T-helper 2 cell (primary cell): ENCODE results near the gene MCOLN2.

Source experiments
- DNase-seq, 5 experiments: peaks; one replicate each; pipeline versions ENCODE4 v3.0.0 to v3.0.0-alpha.2; 2012 to 2022

Gene MCOLN2

DNA sequence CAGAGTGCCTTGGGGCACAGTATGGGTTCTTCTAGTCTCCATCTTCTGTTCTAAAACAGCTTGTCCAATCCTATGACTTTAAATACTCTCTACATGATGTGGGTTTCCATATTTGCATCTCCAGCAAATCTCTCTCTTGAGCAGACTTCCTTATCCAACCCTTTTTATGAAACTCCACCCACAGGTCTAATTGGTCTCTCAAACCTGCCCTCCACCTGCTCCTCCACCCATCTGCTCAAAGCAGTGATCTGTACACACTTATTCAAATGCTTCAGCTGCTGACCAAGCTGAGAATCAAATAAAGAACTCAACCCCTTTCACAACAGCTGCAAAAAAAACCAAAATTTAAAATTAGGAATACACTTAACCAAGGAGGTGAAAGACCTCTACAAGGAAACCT is 11.5 kb downstream of the MCOLN2 start:
- no peak for DNase-seq

GRCh38 chr1:84982395-84982794 is 14.5 kb downstream of the MCOLN2 start:
- DNase-seq = no peak

DNA sequence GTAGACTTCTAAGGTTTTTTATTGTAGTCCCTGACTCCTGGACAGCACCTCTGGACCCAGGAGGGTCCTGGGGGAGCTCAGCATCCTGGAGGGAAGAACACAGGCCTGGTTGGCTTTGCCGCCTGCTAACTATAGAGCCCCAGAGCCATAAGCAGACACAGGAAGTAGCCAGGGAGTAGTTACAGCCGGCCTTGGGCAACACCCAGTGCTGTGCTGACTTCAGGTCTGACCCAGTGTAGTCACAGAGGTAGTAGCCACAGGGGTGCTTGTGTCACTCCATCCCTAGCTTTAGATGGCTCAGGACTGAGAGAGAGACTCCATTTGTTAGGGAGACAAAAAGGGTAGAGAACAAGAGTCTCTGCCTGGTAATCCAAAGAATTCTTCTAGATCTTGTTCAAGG is 21.9 kb downstream of the MCOLN2 start:
- DNase-seq = no peak

DNA sequence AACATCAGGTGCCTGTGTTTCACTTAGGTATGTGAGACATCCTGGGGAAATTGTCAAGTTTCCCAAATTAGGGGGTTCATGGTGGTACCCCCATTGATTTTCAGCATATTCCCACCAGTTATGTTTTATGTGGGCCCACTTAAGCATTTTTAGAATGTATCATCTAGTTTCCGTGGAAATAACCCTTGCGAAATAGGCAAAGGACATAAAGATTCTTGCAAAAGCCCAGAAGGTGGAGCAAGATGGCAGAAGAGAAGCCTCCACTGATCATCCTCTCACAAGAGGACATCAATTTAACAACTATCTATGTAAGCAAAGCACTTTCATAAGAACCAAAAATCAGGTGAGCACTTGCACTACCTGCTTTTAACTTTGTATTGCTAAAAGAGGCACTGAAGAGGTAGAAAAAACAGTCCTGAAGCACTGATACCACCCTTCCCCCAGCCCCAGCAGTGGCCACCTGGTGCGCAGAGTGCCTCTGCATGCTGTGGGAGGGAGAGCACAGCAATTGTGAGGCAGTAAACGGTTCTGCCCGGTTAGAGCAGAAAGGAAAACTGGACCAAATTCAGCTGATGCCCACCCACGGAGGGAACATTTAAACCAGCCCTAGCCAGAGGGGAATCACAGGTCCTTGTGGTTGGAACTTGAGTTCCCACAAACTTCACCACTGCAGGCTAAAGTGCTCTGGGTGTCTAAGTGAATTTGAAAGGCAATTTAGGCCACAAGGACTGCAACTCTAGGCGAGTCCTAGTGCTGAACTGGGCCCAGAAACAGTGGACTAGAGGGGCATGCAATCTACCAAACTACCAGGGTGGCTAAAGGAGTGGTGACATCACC is 23.2 kb downstream of the MCOLN2 start:
- no peak for DNase-seq

DNA sequence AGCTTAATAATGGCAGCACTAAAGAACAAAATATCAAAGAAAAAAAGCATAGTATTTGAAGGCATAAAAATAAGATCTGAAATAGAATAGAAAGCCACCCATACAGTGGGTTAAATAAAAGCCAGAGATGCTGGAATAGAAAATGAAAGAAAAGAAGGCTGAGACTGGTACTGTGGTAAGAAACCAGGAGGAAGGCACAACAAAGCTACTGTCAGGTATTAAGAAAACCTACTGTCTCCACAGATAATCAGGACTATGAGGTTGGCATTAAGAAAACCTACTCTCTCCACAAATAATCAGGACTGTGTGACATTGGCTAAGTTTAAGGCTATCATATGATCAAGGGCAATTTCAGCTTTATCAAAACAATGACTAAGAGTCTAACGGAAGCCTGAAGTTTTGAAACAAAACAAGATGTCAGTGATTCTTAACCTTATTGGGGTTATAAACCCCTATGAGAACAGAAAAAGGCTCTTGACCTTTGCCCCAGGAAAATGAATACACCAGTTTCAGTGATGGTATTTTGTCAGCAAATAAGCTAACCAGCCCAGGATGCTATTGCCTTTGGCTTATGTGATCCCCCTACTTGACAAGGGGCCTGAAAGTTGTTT is 24.4 kb downstream of the MCOLN2 start:
- peak in 1 of 5 experiments; percentile 66 for DNase-seq

- DNase-seq = peak in 1 of 5 experiments; percentile 77
Observed at GRCh38 chr1:84971957-84972356, 25.0 kb downstream of the MCOLN2 start.

GRCh38 chr1:84969489-84970250 is 27.2 kb downstream of the MCOLN2 start:
- DNase-seq = peak in 2 of 5 experiments; percentile 13 to 94

DNA sequence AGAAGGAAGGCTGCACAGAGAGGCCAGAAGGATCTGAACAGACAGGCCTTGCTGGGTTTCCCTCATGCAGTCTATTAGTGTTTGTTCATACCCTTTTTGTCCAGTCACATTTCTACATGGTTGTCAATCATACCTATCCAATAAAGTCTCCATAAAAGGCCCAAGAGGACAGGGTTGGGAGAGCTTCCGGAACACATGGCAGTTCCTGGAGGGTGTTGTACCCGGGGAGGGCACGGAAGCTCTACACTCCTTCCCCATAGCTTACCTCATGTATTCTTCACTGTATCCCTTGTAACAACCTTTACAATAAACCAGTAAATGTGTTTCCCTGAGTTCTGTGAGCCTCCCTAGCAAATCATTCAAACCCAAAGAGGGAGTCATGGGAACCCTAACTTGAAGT is 28.0 kb downstream of the MCOLN2 start:
- no peak for DNase-seq

GRCh38 chr1:84968101-84968500 is 28.8 kb downstream of the MCOLN2 start:
- DNase-seq = no peak

- DNase-seq = no peak
Observed at GRCh38 chr1:84967666-84968065, 29.2 kb downstream of the MCOLN2 start.

DNA sequence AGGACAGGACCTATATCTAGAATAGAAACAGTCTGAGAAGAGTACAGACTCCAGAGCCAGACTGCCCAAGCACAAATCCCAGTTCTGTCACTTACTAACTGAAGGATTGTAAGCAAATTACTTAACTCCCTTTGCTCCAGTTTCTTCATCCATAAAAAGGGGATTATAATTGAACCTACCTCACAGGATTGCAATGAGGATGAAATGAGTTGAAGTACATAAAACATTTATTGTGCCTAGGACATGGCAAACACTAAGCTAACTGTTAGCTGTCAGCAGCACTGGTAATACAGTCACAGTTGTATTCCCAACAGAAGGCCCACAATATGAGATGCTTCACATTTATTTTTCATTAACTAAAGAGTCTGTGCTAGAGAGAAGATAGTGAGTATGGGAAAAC is 33.9 kb downstream of the MCOLN2 start:
- DNase-seq = no peak

DNA sequence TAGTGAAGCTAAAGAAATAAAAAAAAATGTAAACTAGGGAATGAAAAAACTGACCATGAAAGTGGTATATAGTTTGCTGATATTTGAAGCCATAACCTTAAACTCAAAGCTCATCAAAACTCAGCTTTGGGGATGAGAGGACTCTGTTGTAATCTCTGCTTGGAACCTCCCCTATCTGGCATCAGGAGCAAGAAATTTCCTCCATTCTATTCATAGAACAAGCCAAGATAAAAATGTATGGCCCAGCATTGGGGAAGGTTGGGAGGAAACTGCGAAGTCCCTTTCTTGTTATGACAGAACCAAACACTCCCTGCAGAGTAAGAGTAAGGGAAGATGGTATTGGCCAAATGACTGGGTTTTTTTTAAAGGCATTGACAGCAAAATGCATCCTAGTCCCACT is 35.6 kb downstream of the MCOLN2 start:
- DNase-seq = no peak

DNA sequence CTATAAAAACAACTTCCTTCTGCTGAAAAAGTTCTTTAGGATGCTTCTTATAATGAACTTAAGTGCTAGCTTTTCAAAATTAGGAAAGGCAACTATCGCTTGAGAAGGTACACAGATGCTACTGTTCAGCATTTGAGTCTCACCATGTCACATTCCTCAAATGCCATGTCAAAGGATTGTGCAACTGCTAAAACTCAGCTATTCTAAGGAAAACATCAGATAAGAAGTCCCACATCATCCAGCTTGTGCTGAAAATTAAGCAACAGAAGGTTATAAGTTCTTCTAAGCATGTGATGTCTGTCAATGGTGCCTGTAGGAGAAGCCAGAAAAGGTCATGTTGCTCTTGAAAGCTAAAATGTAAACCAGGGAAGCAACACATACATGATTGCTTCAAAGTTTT is 36.5 kb downstream of the MCOLN2 start:
- DNase-seq = no peak

- DNase-seq = peak in 3 of 5 experiments; percentile 15 to 93 (median 30)
Observed at GRCh38 chr1:84959294-84959693, 37.6 kb downstream of the MCOLN2 start.

DNA sequence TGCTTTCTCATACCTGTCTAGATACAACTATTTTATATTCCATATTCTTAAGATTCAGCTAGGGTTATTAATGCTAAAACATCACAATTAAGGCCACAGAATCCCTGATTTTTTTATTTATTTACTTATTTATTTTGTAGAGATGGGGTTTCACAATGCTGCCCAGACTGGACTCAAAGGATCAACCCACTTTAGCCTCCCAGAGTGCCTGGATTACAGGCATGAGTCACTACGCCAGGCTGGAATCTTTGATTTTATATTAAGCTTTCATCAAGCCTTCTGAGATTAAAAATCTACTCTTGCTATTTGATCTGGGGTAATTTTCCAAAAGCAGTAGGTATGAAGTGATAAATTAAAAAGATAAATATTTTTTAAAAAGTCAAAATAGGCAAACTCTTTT is 38.9 kb downstream of the MCOLN2 start:
- DNase-seq = no peak

DNA sequence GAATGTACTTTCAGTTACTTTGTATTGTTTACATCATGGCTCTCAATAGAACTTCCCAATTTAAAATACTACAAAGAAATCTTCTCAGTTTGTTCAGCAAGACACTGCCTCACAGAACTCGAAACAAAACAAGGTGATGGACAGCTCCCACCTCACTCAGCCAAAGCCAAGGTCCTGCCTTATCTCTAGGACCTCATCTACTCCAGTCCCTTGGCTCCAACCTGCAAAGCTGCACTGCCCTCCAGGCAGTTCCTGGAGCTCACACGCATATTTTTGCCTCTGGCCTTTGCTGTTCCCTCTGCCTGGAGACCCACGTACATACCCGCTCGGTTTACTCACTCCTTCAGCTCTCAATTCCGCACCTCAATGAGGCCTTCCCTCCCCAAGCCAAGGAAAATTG is 40.3 kb downstream of the MCOLN2 start:
- no peak for DNase-seq

GRCh38 chr1:84956097-84956496 is 40.8 kb downstream of the MCOLN2 start:
- DNase-seq = no peak

GRCh38 chr1:84949664-84950063 is 47.2 kb downstream of the MCOLN2 start:
- DNase-seq = no peak

GRCh38 chr1:84947536-84948410 is 49.1 kb downstream of the MCOLN2 start:
- peak in 1 of 5 experiments; percentile 10 for DNase-seq

DNA sequence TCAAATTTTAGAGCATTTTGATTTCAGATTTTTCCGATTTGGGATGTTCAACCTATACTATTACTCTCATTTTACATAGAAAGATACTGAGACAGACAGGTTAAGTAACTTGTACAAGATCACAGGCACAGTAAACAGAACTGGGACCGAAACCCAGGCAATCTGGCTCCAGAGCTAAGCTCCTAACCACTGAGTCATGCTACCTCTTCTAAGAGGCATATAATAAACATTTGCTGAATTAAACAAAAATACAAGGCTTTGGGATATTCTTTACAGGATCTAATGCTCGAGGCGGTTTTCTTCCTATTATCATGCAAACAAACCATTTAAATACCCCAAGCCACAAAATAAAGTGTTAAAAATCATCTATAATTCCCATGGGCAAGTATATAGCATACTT is 50.3 kb downstream of the MCOLN2 start:
- no peak for DNase-seq

DNA sequence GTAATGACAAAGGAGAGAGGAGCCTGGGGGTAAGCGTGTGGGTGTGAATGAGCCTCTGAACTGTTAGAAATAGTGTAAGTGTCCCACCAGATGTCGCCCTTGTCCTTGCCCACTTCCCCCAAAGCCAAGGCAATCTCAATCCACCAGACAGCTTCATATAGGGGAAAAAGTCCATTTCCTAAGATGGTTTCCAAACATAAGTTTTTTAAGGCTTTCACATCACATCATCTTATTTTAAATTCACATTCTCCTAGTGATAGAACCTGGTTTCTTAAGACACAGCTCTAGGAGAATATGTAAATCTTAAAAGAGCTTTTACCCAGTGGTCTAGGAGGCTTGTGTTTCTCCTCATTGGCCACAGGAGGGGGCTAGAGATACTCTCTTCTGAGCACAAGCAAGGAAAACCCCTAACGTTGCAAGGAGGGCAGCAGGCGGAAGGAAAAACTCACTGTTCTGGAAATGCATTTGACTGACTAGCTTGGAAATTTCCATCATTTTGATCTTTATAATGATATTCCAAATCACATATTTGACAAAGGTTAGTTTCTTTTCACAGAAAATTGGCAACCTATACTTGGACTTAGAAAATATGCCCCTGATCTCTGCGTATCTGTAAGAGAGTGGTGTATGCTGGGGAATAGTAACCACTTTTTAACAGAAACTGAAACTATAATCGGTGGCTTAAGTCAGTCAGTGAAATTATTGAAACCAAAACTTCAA is 52.0 kb downstream of the MCOLN2 start:
- DNase-seq = peak in 4 of 5 experiments; percentile 39 to 93 (median 71)

DNA sequence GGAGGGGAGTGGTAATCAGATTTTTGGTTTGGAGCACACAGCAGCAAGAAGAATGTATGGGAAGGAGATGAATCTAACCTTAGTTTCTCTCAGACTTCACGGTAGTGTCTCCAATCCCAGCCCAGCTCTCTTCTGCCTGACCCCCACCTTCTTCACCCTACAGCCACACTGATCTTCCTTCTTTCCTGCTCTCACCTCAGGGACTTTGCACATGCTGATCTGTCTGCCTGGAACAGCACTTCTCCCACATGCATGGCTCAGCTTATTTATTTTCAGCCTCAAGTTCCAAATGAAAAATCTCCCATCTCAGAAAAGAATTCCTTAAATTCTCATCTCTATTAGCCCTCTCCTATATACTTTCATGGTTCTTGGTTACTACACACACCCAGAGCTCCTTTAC is 55.1 kb downstream of the MCOLN2 start:
- DNase-seq = no peak
